Naive B cell (primary cell): ENCODE results near the gene DDAH1. TPM values are rescaled to one million over a fixed set of nuclear protein-coding genes. Genes with fewer than 3 reads are reported as not detected.

Experiments used
- ATAC-seq, 2 donors: fragments of 150-1000 bp; cut with Tn5 transposase; 2 replicates each; pipeline ENCODE4 v1.10.0; 2021; ENCODE audit warnings: low read depth in 2 of 2, mild to moderate bottlenecking in 2 of 2, moderate library complexity in 2 of 2
- DNase-seq: peaks from one replicate; pipeline ENCODE4 v3.0.0; 2022
- H3K27ac Mint-ChIP-seq, 6 donors: one replicate each; pipeline ENCODE4 v1.8.0; 2020 to 2022; ENCODE audit warnings: mild to moderate bottlenecking in 6 of 6, mixed read lengths in 6 of 6, moderate library complexity in 5 of 6, inconsistent platforms in 2 of 6
- H3K27me3 Mint-ChIP-seq, 3 donors: one replicate each; pipeline ENCODE4 v1.8.0; 2021 to 2022; ENCODE audit warnings: mixed read lengths in 3 of 3, mild to moderate bottlenecking in 1 of 3
- H3K36me3 Mint-ChIP-seq, 2 donors: one replicate each; pipeline ENCODE4 v1.8.0; 2020 to 2022; ENCODE audit warnings: mixed read lengths in 2 of 2, inconsistent platforms in 1 of 2, mild to moderate bottlenecking in 1 of 2
- H3K4me1 Mint-ChIP-seq, 3 donors: one replicate each; pipeline ENCODE4 v1.8.0; 2020 to 2022; ENCODE audit warnings: mixed read lengths in 3 of 3, inconsistent platforms in 1 of 3, mild to moderate bottlenecking in 1 of 3, moderate library complexity in 1 of 3
- H3K4me3 Mint-ChIP-seq, 8 donors: one replicate each; pipeline ENCODE4 v1.8.0; 2020 to 2022; ENCODE audit warnings: mild to moderate bottlenecking in 8 of 8, mixed read lengths in 8 of 8, moderate library complexity in 8 of 8, inconsistent platforms in 2 of 8
- H3K9me3 Mint-ChIP-seq, 7 donors: one replicate each; pipeline ENCODE4 v1.8.0; 2020 to 2022; ENCODE audit warnings: mixed read lengths in 7 of 7, mild to moderate bottlenecking in 5 of 7, inconsistent platforms in 2 of 7, moderate library complexity in 1 of 7
- polyA plus RNA-seq, 6 donors: library from polyadenylated mRNA; unstranded; fragments of 300-500 nt; fragmentation: Illumina TruSeq; gene quantifications; one replicate each; pipeline ENCODE4 v1.2.3, GENCODE V29; 2021; ENCODE audit warnings: low read depth in 6 of 6

Gene DDAH1
- polyA plus RNA-seq, 6 donors from 2014 or later: 0.07 to 0.40 (median 0.18) TPM; not detected in 2

- H3K27ac Mint-ChIP-seq: peak overlapping the region in 4 of 6 donors; percentile 16 to 86 (median 72)
- H3K4me1 Mint-ChIP-seq: peaks cover 24 to 37% (median 28%) of the 10 kb centered on the region in 3 donors
- H3K36me3 Mint-ChIP-seq: peaks cover 0 to 4% of the 10 kb centered on the region in 2 donors
- DNase-seq: peak; percentile 48
- peak; percentile 92 to 93 for ATAC-seq
- H3K27me3 Mint-ChIP-seq: no peaks in the 10 kb centered on the region
- H3K4me3 Mint-ChIP-seq: peak overlapping the region; percentile 0 to 73 (median 52)
- no peaks in the 10 kb centered on the region for H3K9me3 Mint-ChIP-seq
These were observed 166.9 kb downstream of the DDAH1 start for GRCh38 chr1:85297855-85298629.

- peaks cover 0 to 4% of the 10 kb centered on the region in 2 donors for H3K36me3 Mint-ChIP-seq
- no peak for ATAC-seq
- H3K4me1 Mint-ChIP-seq: peaks cover 21 to 38% (median 33%) of the 10 kb centered on the region in 3 donors
- peak overlapping the region in 2 of 6 donors; percentile 66 to 79 for H3K27ac Mint-ChIP-seq
- no peak for DNase-seq
- H3K27me3 Mint-ChIP-seq: no peaks in the 10 kb centered on the region
- H3K9me3 Mint-ChIP-seq: no peaks in the 10 kb centered on the region
- H3K4me3 Mint-ChIP-seq: peak overlapping the region in 5 of 8 donors; percentile 12 to 61 (median 52)
These were observed 167.5 kb downstream of the DDAH1 start for GRCh38 chr1:85297538-85297854.

GRCh38 chr1:85296980-85297379 lies 168.0 kb downstream of the DDAH1 start:
- peak overlapping the region in 5 of 8 donors; percentile 12 to 61 (median 42) for H3K4me3 Mint-ChIP-seq

GRCh38 chr1:85295654-85296053 lies 169.3 kb downstream of the DDAH1 start:
- DNase-seq: no peak
- no peak for ATAC-seq
- Mint-ChIP-seq H3K4me1 (peaks cover 28 to 56% (median 47%) of the 10 kb centered on the region in 3 donors), H3K36me3 (peaks cover 0 to 4% of the 10 kb centered on the region in 2 donors), H3K4me3 (no peak overlapping the region), H3K27ac (no peak overlapping the region), H3K9me3 (no peaks in the 10 kb centered on the region), H3K27me3 (no peaks in the 10 kb centered on the region)

More at GRCh38 chr1:85296980-85297379, 168.0 kb downstream of the DDAH1 start:
- Mint-ChIP-seq H3K27ac (peak overlapping the region in 5 of 6 donors; percentile 18 to 66 (median 47)), H3K9me3 (no peaks in the 10 kb centered on the region), H3K4me1 (peaks cover 21 to 42% (median 38%) of the 10 kb centered on the region in 3 donors), H3K36me3 (peaks cover 0 to 4% of the 10 kb centered on the region in 2 donors), H3K27me3 (no peaks in the 10 kb centered on the region)
- ATAC-seq (no peak), DNase-seq (no peak)

GRCh38 chr1:85295006-85295431 lies 169.9 kb downstream of the DDAH1 start:
- H3K27me3 Mint-ChIP-seq: no peaks in the 10 kb centered on the region
- no peaks in the 10 kb centered on the region for H3K9me3 Mint-ChIP-seq
- peaks cover 33 to 62% (median 53%) of the 10 kb centered on the region in 3 donors for H3K4me1 Mint-ChIP-seq
- ATAC-seq (no peak), DNase-seq (no peak)
- H3K27ac Mint-ChIP-seq: no peak overlapping the region
- no peak overlapping the region for H3K4me3 Mint-ChIP-seq
- H3K36me3 Mint-ChIP-seq: peaks cover 0 to 4% of the 10 kb centered on the region in 2 donors

- DNase-seq: no peak
- Mint-ChIP-seq H3K27me3 (no peaks in the 10 kb centered on the region), H3K4me3 (peak overlapping the region in 2 of 8 donors; percentile 28 to 71), H3K4me1 (peaks cover 20 to 50% (median 47%) of the 10 kb centered on the region in 3 donors), H3K36me3 (peaks cover 0 to 3% of the 10 kb centered on the region in 2 donors), H3K27ac (peak overlapping the region in 2 of 6 donors; percentile 81 to 96), H3K9me3 (no peaks in the 10 kb centered on the region)
- ATAC-seq: no peak
These were observed 174.1 kb downstream of the DDAH1 start for GRCh38 chr1:85290826-85291225.

- Mint-ChIP-seq H3K27ac (peak overlapping the region in 5 of 6 donors; percentile 30 to 96 (median 89)), H3K36me3 (peaks cover 0 to 6% of the 10 kb centered on the region in 2 donors), H3K27me3 (no peaks in the 10 kb centered on the region), H3K4me3 (peak overlapping the region in 7 of 8 donors; percentile 4 to 84 (median 71)), H3K9me3 (no peaks in the 10 kb centered on the region), H3K4me1 (peaks cover 20 to 50% (median 47%) of the 10 kb centered on the region in 3 donors)
- peak; percentile 23 to 76 for ATAC-seq
- DNase-seq: no peak
These were observed 175.1 kb downstream of the DDAH1 start for GRCh38 chr1:85289848-85290335.

GRCh38 chr1:85289207-85289847 lies 175.6 kb downstream of the DDAH1 start:
- no peaks in the 10 kb centered on the region for H3K9me3 Mint-ChIP-seq
- H3K27ac Mint-ChIP-seq: peak overlapping the region in 5 of 6 donors; percentile 30 to 96 (median 89)
- no peak for DNase-seq
- H3K4me1 Mint-ChIP-seq: peaks cover 20 to 50% (median 42%) of the 10 kb centered on the region in 3 donors
- peak overlapping the region in 5 of 8 donors; percentile 2 to 84 (median 71) for H3K4me3 Mint-ChIP-seq
- H3K36me3 Mint-ChIP-seq: peaks cover 0 to 6% of the 10 kb centered on the region in 2 donors
- no peak for ATAC-seq
- no peaks in the 10 kb centered on the region for H3K27me3 Mint-ChIP-seq

GRCh38 chr1:85284202-85284601 lies 180.8 kb downstream of the DDAH1 start:
- DNase-seq (no peak), ATAC-seq (no peak)
- H3K27me3 Mint-ChIP-seq: no peaks in the 10 kb centered on the region
- no peaks in the 10 kb centered on the region for H3K9me3 Mint-ChIP-seq
- H3K4me1 Mint-ChIP-seq: peaks cover 4 to 18% (median 10%) of the 10 kb centered on the region in 3 donors
- H3K4me3 Mint-ChIP-seq: no peak overlapping the region
- no peak overlapping the region for H3K27ac Mint-ChIP-seq
- H3K36me3 Mint-ChIP-seq: peaks cover 6 to 8% of the 10 kb centered on the region in 2 donors

- ATAC-seq (no peak), DNase-seq (no peak)
- no peaks in the 10 kb centered on the region for H3K9me3 Mint-ChIP-seq
- no peak overlapping the region for H3K4me3 Mint-ChIP-seq
- no peaks in the 10 kb centered on the region for H3K27me3 Mint-ChIP-seq
- H3K4me1 Mint-ChIP-seq: peaks cover 8 to 22% (median 14%) of the 10 kb centered on the region in 3 donors
- peaks cover 11 to 13% of the 10 kb centered on the region in 2 donors for H3K36me3 Mint-ChIP-seq
- peak overlapping the region in 1 of 6 donors; percentile 49 for H3K27ac Mint-ChIP-seq
These were observed 181.3 kb downstream of the DDAH1 start for GRCh38 chr1:85283475-85284199.

GRCh38 chr1:85282424-85282823 lies 182.5 kb downstream of the DDAH1 start:
- Mint-ChIP-seq H3K36me3 (peaks cover 12 to 14% of the 10 kb centered on the region in 2 donors), H3K27me3 (no peaks in the 10 kb centered on the region), H3K9me3 (no peaks in the 10 kb centered on the region), H3K4me1 (peaks cover 9 to 20% (median 17%) of the 10 kb centered on the region in 3 donors), H3K27ac (no peak overlapping the region), H3K4me3 (no peak overlapping the region)
- ATAC-seq (peak; percentile 33 to 41), DNase-seq (no peak)

- H3K4me3 Mint-ChIP-seq: no peak overlapping the region
- no peak for ATAC-seq
- no peak for DNase-seq
These were observed 184.3 kb downstream of the DDAH1 start for GRCh38 chr1:85280636-85281035.

More at GRCh38 chr1:85280636-85281035, 184.3 kb downstream of the DDAH1 start:
- Mint-ChIP-seq H3K9me3 (no peaks in the 10 kb centered on the region), H3K27me3 (no peaks in the 10 kb centered on the region), H3K36me3 (peaks cover 8 to 14% of the 10 kb centered on the region in 2 donors), H3K27ac (peak overlapping the region in 1 of 6 donors; percentile 7), H3K4me1 (peaks cover 15 to 30% (median 27%) of the 10 kb centered on the region in 3 donors)
